ENCODE measurements around the gene CHMP1A.

CHMP1A gene

DNA sequence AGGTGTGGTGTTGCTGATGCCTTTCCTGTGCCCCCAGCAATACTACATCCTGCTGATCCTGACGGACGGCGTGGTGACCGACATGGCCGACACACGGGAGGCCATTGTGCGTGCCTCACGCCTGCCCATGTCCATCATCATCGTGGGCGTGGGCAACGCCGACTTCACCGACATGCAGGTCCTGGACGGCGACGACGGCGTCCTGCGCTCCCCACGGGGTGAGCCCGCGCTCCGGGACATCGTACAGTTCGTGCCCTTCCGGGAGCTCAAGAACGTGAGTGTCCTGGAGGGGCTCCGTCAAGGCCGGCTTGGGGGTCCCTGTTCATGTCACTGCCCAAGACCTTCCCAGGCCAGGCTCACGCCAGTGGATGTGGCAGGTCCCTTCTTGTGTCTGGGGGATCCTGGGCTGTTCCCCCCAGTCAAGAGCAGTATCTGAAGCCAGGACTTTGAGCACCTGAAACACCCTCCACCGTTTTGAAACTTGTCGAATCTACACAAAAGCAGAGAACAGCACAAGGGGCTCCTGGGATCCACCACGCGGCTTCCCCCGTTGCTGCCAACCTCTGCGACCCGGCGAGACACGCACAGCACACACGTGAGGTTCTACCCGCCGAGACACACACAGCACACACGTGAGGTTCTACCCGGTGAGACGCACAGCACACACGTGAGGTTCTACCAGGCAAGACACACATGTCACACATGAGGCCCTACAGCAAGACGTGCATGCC lies 62.0 kb downstream of the CHMP1A start:
- no peak for DNase-seq (ENCODE audit: low read depth, low spot score)
- TF ChIP-seq, protein P1, sequence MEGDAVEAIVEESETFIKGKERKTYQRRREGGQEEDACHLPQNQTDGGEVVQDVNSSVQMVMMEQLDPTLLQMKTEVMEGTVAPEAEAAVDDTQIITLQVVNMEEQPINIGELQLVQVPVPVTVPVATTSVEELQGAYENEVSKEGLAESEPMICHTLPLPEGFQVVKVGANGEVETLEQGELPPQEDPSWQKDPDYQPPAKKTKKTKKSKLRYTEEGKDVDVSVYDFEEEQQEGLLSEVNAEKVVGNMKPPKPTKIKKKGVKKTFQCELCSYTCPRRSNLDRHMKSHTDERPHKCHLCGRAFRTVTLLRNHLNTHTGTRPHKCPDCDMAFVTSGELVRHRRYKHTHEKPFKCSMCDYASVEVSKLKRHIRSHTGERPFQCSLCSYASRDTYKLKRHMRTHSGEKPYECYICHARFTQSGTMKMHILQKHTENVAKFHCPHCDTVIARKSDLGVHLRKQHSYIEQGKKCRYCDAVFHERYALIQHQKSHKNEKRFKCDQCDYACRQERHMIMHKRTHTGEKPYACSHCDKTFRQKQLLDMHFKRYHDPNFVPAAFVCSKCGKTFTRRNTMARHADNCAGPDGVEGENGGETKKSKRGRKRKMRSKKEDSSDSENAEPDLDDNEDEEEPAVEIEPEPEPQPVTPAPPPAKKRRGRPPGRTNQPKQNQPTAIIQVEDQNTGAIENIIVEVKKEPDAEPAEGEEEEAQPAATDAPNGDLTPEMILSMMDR (IDR thresholded peaks at IDR 0.05; ENCODE audit: low read depth, low read length), result no peak
- in situ Hi-C loops (cut with HindIII; ENCODE audit: low sequenced_read_pairs), result no loop called here
- H3K4me3 ChIP-seq (ENCODE audit: low read depth, low read length), result no peak overlapping the region
